HEK293 (cell line): ENCODE measurements around the gene ADAMTS12.

Experiments used
- HOXA7 ChIP-seq: sonication (generic); formaldehyde crosslinking; IDR thresholded peaks from 2 replicates; pipeline ENCODE4 v1.8.1; 2022; ENCODE audit warnings: missing genetic modification reagents, borderline replicate concordance
- ZNF24 ChIP-seq: fragments of 450-650 bp; formaldehyde crosslinking; IDR thresholded peaks from 2 replicates; pipeline ENCODE4 v1.5.1; 2016; ENCODE audit warnings: missing biosample characterization, missing genetic modification characterization
- ZNF426 ChIP-seq: fragments of 450-650 bp; formaldehyde crosslinking; IDR thresholded peaks from 2 replicates; pipeline ENCODE4 v1.5.1; 2017; ENCODE audit warnings: missing biosample characterization, missing genetic modification characterization, mild to moderate bottlenecking, inconsistent platforms, moderate library complexity
- ZNF501 ChIP-seq: fragments of 450-650 bp; formaldehyde crosslinking; IDR thresholded peaks from 2 replicates; pipeline ENCODE4 v1.5.1; 2016; ENCODE audit warnings: missing biosample characterization, missing genetic modification characterization

GRCh38 chr5:33592245-33592644 is 299.5 kb downstream of the ADAMTS12 start:
- TF ChIP-seq ZNF501 (tag by site-specific recombination) (no peak), ZNF24 (tag by site-specific recombination) (no peak), HOXA7 (CRISPR knock-in tag) (no peak), ZNF426 (tag by site-specific recombination) (no peak)
